Esophagus muscularis mucosa (tissue), 4 donors: ENCODE data around the gene EHD3. TPM values are rescaled to one million over a fixed set of nuclear protein-coding genes. Genes with fewer than 3 reads are reported as not detected.

Experiments used
- DNase-seq: peaks from one replicate; pipeline ENCODE4 v3.0.0-alpha.2; 2017; ENCODE audit errors: extremely low spot score
- H3K27ac ChIP-seq, 4 donors: fragments of 200-600 bp; sonication (generic); replicated peaks in 1 of 4; 1 replicate in 3 of 4; 2 replicates in 1 of 4; pipeline ENCODE4 v1.5.1; 2016 to 2019; ENCODE audit warnings: mild to moderate bottlenecking in 1 of 4
- H3K27me3 ChIP-seq, 4 donors: fragments of 200-600 bp; sonication (generic); one replicate each; pipeline versions ENCODE4 v1.5.1 to v1.6.0; 2016 to 2019
- H3K36me3 ChIP-seq, 4 donors: fragments of 200-600 bp; sonication (generic); one replicate each; pipeline ENCODE4 v1.5.1; 2016 to 2019
- H3K4me1 ChIP-seq, 4 donors: fragments of 200-600 bp; sonication (generic); one replicate each; pipeline ENCODE4 v1.5.1; 2016 to 2019
- H3K4me3 ChIP-seq, 4 donors: fragments of 200-600 bp; sonication (generic); 1 replicate in 2 of 4; 2 replicates in 2 of 4; pipeline ENCODE4 v1.5.1; 2016 to 2019; ENCODE audit warnings: mild to moderate bottlenecking in 4 of 4, moderate library complexity in 1 of 4
- H3K9me3 ChIP-seq, 4 donors: fragments of 200-600 bp; sonication (generic); 1 replicate in 3 of 4; 2 replicates in 1 of 4; pipeline ENCODE4 v1.5.1; 2016 to 2019
- CTCF ChIP-seq, 3 experiments: fragments of 200-600 bp in 2 of 3; fragments of 450-650 bp in 1 of 3; sonication (generic) in 2 of 3; IDR thresholded peaks; one replicate each; pipeline ENCODE4 v1.5.1; 2017 to 2019; ENCODE audit warnings: antibody characterized with exemption in 3 of 3, mild to moderate bottlenecking in 2 of 3, moderate library complexity in 1 of 3
- EP300 ChIP-seq: sonication (generic); formaldehyde crosslinking; IDR thresholded peaks from one replicate; pipeline ENCODE4 v1.6.1; 2017; ENCODE audit warnings: antibody characterized with exemption
- POLR2A ChIP-seq: fragments of 450-650 bp; IDR thresholded peaks from one replicate; pipeline ENCODE4 v1.6.1; 2017; ENCODE audit warnings: antibody characterized with exemption, moderate library complexity, mild to moderate bottlenecking, low read depth
- POLR2AphosphoS5 ChIP-seq, 2 donors: sonication (generic); formaldehyde crosslinking; IDR thresholded peaks; one replicate each; pipeline ENCODE4 v1.6.1; 2017; ENCODE audit warnings: antibody characterized with exemption in 2 of 2
- WGBS: methylation state at CpG from one replicate; pipeline ENCODE4 v1.1.5; 2018; 5-methylcytosine and 5-hydroxymethylcytosine counted together
- intact Hi-C: fragments of 100-400 bp; cut with DNase I; formaldehyde crosslinking; loops from one replicate; pipeline ENCODE4 v1.15.1; 2023
- total RNA-seq, 4 donors: library from RNA; depleted of rRNA; stranded (reverse); fragments of >200 nt; gene quantifications; one replicate each; pipeline versions ENCODE4 v1.1.0 to v1.2.1, GENCODE V29; 2016

Gene EHD3
- total RNA-seq, 4 donors from 2014 or later: 3.8 to 7.4 (median 4.6) TPM

DNA sequence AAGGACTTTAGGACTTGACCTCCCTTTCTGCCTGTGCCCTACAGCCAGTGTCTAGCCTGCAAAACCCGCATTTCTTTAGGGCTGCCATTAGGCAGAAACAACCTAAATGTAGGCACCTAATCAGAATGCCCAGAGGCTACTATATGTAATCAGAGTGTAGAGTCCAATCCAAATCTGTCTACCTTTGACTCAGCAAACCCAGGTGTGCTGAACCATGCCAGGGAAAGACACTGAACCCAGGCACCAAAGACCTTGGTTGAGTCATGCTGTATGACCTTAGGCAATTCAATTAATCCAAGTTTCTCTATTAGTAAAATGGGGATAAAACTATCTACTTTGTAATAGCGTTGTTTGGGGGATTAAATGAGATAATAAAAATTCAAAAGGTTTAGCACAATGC, 37.3 kb upstream of the EHD3 start:
- 88% methylated on average over 2 of the region's 2 CpGs for WGBS
- Histone ChIP-seq H3K9me3 (no peaks in the 10 kb centered on the region), H3K4me1 (no peaks in the 10 kb centered on the region), H3K27me3 (no peaks in the 10 kb centered on the region), H3K4me3 (no peak overlapping the region), H3K27ac (no peak overlapping the region), H3K36me3 (no peaks in the 10 kb centered on the region)
- no peak for DNase-seq
- TF ChIP-seq CTCF (IDR thresholded peaks at IDR 0.05): no peak
- TF ChIP-seq POLR2AphosphoS5 (IDR thresholded peaks at IDR 0.05): no peak
- TF ChIP-seq POLR2A: no peak
- no peak for TF ChIP-seq EP300
- intact Hi-C loops: no loop called here

DNA sequence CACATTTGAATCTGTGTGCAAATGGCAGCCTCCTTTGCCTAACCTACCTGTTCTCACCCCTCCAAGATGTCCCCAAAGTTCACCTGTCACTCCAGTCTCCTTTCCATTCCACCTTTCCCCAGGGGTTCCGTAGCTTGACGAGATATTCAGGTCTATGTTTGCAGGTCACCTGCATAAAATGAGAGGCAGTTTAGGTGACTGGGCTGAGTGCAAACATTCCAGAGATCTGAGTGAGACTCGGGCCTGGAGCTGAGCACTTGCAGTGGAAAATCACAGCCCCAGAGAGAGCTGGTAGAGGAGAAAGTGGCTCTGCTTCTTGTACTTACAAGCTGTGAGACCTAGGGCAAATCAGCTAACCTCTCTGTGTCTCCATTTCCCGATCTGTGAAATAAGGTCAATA, 36.8 kb upstream of the EHD3 start:
- TF ChIP-seq POLR2AphosphoS5 (IDR thresholded peaks at IDR 0.05) (no peak), EP300 (no peak), POLR2A (no peak), CTCF (IDR thresholded peaks at IDR 0.05) (no peak)
- H3K9me3 ChIP-seq: no peaks in the 10 kb centered on the region
- no peaks in the 10 kb centered on the region for H3K36me3 ChIP-seq
- 90% methylated on average over 4 of the region's 4 CpGs for WGBS
- H3K4me3 ChIP-seq: no peak overlapping the region
- no peak for DNase-seq
- H3K27me3 ChIP-seq: no peaks in the 10 kb centered on the region
- no peak overlapping the region for H3K27ac ChIP-seq
- intact Hi-C loops: no loop called here
- no peaks in the 10 kb centered on the region for H3K4me1 ChIP-seq

DNA sequence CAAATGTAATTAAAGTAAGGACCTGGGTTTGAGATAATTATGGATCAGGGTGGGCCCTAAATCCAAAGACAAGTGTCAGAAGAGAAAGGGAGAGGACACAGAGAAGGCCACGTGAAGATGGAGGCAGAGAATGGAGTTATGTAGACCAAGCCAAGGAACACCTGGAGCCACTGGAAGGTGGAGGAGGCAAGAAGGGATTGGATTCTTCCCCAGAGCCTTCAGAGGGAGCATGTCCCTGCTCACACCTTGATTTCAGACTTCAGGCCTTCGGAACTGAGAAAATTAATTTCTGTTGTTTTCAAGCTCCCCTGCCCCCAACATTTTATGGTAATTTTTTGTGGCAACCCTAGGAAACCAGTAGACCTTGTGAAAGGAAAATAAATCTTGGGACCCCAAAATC, 36.3 kb upstream of the EHD3 start:
- no peaks in the 10 kb centered on the region for H3K36me3 ChIP-seq
- 90% methylated on average over 2 of the region's 2 CpGs for WGBS
- H3K9me3 ChIP-seq: no peaks in the 10 kb centered on the region
- H3K27me3 ChIP-seq: no peaks in the 10 kb centered on the region
- intact Hi-C loops: no loop called here
- no peak overlapping the region for H3K4me3 ChIP-seq
- no peak for TF ChIP-seq POLR2A
- TF ChIP-seq CTCF (IDR thresholded peaks at IDR 0.05): no peak
- TF ChIP-seq EP300: no peak
- TF ChIP-seq POLR2AphosphoS5 (IDR thresholded peaks at IDR 0.05): no peak
- DNase-seq: no peak
- H3K27ac ChIP-seq: no peak overlapping the region
- no peaks in the 10 kb centered on the region for H3K4me1 ChIP-seq

- TF ChIP-seq POLR2AphosphoS5 (IDR thresholded peaks at IDR 0.05): no peak
- TF ChIP-seq POLR2A: no peak
- no peak for TF ChIP-seq CTCF (IDR thresholded peaks at IDR 0.05)
- no peak for TF ChIP-seq EP300
- intact Hi-C loops: no loop called here
- Histone ChIP-seq H3K27ac (no peak overlapping the region), H3K36me3 (no peaks in the 10 kb centered on the region), H3K4me1 (peaks cover 0 to 3% (median 0%) of the 10 kb centered on the region in 4 donors), H3K9me3 (no peaks in the 10 kb centered on the region), H3K4me3 (no peak overlapping the region), H3K27me3 (no peaks in the 10 kb centered on the region)
- 71% methylated on average over 4 of the region's 4 CpGs for WGBS
- DNase-seq: no peak
Observed at GRCh38 chr2:31199206-31199605, 34.7 kb upstream of the EHD3 start.

- Histone ChIP-seq H3K27me3 (no peaks in the 10 kb centered on the region), H3K4me3 (no peak overlapping the region), H3K4me1 (peaks cover 0 to 3% (median 0%) of the 10 kb centered on the region in 4 donors), H3K36me3 (no peaks in the 10 kb centered on the region), H3K9me3 (no peaks in the 10 kb centered on the region), H3K27ac (no peak overlapping the region)
- TF ChIP-seq EP300 (no peak), POLR2AphosphoS5 (IDR thresholded peaks at IDR 0.05) (no peak), POLR2A (no peak), CTCF (IDR thresholded peaks at IDR 0.05) (no peak)
- DNase-seq: no peak
- intact Hi-C loops: no loop called here
- WGBS: 84% methylated on average over 9 of the region's 9 CpGs
Observed at GRCh38 chr2:31200972-31201371, 33.0 kb upstream of the EHD3 start.
